HG02623 (cell line): ENCODE results near the gene LRRC57.
"Not testable (repeated sequence)": the region's sequence is repeated elsewhere in the genome, so short reads cannot be mapped to it uniquely, and the experiment has no call there.

Experiments used
- ATAC-seq: cut with Tn5 transposase; IDR thresholded peaks from one replicate; pipeline ENCODE4 v1.9.1; 2021; ENCODE audit warnings: moderate library complexity; ENCODE audit not compliant: unreplicated experiment

Gene LRRC57

DNA sequence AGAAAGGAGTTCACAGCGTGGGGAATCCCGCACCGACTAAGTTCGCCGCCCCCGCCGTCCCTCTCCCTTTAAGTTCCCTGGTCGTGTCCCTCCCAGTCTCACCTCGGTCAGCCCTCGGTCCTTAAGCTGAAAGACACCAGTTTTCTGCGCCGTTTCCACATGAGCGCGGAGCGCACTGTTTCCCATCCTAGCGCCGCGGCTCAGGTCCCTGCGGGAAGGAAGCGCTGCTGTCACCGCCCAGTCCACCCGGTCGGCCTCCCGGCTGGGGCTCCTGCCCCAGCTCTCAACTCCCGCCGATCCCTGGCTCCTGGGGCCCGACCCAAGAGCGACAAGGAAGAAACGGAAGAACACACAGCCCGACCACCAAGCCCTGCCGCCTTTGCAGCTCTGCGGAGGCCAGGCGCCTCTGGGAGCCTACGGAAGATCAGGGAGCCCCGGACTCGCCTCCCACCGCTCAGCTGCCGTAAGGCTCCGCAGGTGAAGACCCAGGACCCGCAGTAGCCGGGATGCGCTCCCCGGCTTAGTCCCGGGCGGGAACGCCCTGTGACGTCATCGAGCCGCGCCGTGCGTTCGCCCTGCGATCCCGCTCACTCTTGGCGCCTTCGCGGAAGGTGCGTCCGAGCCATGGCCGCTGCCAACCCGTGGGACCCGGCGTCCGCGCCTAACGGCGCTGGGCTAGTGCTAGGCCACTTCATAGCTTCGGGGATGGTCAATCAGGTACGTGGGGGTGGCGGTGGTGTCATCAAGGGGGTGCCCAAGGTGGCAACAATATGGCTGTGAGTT is at the start of gene LRRC57, which contains the start of gene HAUS2:
Gene LRRC57, minus strand, starts transcription at position 545 of the 783 bp plus-strand sequence. Its CDS starts 359 bp downstream, at position 186.
Gene HAUS2, plus strand, starts transcription at position 590 of the 783 bp plus-strand sequence. Its CDS starts 35 bp downstream, at position 625.
- ATAC-seq: peak; percentile 82

DNA sequence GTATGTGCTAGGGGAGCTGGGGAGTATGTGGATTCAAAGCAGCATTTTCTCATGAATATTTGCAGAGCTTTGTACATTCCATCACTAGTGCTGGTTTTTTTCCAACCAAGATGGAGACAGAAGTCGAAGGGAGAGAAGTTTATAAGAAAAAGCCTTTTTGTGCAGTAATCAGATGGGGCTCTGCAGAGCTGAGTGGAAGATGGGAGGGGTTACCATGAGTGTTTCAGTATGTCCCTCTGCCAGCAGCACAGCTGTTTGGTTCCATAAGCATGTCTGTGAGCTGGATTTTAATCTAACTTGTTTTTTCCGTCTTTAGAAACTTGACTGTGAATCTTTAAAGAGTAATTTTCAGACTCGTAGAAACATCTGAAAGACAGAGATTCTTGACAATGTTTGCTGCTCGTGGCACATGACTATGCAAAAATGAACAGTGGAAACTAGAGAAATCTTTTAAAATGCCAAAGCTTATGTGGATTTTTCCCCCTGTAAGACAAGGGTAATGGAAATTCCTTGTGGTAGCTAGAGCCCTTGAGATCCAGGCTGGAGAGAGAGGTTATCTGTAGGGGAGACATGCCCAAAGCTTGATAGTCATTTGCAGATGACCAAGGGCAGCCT is 47.1 kb upstream of the LRRC57 start:
- no peak for ATAC-seq

DNA sequence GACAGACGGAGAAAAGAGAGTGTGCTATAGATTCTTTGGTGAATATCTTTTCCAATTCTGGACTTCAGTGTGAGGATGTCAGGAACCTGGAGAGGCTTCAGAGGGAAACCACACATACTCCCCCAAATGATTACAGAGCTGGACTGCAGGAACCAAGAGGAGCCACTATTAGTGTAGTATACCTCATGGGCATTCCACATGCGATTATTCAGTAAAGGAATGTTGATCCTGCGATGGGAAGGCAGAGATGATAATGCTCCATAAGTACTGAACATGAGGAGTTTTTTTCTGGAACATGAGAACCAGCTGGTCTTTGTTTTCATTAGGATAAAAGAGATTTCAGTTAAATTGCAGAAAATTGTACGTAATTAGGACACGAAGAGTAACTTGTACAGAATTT is 45.5 kb upstream of the LRRC57 start:
- ATAC-seq: no peak

DNA sequence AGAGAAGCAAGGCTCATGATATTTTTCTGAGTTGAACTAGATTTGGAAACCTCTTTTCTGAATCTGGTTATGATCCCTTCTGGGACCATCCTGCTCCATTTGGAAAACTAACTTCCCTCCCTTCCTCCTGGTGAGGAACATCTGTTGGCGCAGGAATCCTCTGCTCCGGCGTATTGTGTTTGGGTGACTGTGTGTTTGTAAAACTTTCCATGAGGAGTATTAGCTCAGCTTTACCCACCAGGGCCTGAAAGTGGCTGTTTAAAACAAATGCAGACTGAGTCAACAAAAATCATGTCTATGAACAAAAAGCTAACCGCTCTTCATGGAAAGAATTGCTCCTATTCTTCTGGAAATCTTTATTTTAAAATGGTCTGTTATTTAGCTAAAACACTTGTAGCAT is 44.5 kb upstream of the LRRC57 start:
- ATAC-seq: no peak

DNA sequence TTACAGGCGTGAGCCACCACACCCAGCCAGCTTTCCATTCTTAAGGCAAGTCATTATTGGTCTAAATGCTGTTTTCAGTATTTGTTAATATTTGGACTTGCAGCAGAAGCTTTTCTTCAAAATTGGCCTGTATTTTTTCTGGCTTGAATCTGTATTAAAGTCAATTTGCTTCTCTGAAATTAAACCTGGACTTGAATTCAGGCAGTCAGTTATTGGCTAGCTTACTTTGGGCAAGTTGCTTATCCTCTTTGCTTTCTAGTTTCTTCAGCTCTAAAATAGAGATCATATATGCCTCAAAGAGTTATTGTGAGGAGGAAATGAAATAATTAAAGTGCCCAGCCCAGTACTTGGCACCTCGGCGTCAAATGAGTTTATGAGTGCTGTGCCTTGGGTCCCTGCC is 44.1 kb upstream of the LRRC57 start:
- ATAC-seq: no peak

DNA sequence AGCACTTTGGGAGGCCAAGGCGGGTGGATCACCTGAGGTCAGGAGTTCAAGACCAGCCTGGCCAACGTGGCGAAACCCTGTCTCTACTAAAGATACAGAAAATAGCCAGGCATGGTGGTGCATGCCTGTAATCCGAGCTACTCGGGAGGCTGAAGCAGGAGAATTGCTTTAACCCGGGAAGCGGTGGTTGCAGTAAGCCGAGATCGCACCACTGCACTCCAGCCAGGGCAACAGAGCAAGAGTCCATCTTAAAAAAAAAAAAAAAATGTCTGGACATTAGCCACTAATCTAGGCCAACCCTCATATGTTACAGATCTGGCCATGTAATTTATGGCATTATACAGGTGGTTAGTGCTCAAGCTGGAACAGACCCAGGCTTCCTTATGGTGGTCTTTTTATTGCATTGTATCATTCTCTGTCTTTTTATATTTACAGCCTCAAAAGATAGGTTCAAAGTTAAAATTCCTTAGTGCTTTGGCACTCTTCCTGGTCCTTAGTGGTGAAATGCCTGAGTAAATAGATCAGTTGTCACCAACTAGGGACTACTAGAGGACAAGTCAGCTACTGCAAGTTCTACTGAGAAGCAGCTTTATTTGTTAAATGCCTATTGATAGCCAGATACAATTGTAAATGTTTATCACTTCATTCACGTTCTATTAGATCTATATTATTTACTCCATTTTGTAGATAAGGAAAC is 42.8 kb upstream of the LRRC57 start:
- ATAC-seq: no peak

DNA sequence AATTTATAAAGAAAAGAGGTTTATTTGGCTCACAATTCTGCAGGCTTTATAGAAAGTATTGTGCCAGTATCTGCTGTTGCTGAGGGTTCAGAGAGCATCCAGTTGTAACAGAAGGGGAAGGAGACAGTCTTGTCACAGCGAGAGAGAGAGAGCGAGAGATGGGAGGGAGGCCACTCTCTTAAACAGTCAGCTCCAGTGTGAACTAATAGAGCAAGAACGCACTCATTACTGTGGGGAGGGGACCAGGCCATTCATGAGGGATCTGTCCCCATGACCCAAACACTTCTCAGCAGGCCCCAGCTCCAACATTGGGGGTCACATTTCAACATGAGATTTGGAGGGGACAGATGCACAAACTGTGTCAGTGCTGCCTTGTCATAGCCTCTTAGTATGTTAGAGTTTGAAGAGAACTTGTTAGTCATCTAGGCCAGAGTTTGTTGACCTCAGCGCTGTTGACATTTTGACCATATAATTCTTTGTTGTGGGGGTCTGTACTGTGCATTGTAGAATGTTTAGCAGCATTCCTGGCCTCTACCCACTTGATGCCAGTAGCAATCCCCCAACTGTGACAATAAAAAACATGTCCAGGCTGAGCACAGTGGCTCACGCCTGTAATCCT is 42.1 kb upstream of the LRRC57 start:
- no peak for ATAC-seq

DNA sequence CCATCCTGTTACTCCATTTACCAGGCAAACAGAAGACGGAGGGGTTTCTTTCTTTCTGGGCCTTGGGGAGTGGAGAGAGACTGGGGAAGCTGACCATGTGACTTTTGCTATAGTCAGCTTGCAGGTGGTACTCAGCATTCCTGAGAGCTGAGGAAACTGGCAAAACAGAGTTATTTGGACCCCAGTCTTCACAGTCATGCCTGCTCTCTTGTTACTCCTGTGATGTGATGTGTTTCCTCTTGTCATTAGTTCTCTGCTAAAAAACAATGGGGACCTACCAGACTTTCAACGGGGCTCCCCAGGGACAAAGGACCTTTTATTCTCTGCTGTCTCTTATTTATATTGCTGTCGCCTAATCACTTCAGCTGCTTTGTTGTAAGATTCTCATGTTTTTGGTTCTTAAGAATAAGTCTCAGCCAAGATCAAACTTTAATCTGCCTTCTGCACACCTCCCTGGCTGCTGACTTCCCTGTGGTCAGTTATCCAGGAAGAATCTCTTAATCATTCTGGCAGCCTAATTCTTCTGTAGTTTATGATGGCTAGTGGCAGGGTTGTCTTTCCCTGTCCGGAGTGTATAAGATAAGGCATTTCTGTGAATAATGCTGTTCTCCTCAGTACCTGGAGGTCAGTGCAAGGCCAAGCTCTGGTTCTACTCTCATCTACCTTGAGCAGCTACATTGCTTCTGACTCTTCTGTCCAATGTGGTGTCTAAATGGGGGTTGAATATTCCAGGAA is 35.6 kb upstream of the LRRC57 start:
- no peak for ATAC-seq

DNA sequence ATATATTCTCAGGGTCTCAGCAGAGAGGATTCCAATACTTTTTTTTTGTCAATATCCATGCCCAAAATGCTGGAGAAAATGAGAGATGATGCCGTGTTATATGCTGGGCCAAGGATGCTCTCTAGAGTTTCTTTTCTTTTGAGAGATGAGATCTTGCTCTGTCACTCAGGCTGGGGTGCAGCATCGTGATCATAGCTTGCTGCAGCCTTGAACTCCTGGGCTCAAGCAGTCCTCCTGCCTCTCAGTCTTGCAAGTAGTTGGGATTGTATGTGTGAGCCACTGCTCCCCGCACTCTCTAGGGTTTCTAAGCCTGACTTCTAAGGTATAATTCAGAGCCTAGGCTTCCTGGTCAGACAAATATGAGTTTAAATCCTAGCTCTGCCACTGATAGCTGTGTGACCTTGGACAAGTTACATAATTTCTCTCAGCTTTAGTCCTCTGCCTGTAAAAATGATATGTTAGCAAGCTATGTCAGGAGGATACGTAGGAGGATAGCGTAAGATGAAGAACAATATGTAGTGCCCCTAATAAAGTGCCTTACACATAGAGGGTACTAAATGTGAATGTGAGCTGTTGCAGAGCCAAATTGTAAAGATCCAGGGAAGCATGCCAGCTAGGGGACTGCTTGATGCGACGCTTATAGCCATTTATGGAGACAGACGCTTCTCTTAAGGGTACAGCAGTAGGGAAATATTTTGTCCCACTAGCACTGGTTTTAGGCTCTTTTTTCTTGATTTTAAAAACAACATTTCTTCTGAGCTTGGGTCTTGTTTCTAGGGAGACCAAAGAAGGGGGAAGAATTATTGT is 34.2 kb upstream of the LRRC57 start:
- ATAC-seq: no peak

DNA sequence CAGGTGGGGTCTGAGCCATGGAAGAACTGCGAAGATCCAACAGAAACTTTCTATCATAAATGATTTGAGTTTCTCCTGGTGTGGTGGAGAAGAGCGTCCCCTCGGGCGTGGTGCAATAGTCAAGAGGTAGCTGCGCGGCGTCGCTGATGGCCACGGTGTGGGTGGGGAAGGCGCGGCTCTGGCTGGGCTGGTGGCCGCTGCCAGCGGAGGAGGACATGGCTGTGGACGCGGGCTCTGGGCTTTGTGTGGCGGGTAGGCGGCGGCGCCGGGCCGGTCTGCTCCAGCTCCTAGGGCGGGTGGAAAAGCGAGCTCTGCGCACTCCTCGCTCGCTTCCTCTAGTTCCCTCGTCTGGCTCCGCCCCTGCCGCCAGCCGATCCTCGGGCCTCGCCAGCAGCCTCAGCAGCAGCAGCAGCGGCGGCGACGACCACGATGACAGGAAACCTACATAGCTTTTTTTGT is 32.7 kb upstream of the LRRC57 start:
- ATAC-seq: peak; percentile 77

DNA sequence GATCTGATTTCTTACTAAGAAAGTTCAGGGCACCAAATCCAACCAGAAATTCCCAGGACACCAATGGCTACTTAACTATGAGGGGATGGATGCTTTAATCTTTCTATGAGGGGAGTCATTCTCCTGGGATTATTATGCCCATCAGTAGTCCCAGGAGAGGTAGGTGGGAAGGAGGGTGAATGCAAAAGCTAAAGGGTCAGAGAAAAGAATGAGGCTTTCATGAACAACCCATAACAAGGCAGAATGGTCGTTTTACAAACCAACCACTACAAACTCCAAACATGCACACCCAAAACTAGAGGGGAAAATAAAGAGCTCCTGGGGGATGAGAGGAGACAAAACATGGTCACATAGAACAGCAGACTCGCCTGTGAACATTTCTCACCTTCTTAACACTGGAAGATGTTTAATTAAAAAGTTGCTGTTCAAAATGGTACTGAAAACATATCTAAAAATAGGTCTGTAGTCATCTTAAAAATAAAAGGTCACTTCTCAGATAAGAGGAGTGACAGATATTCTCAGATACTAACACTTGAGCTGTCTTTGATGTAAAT is 30.5 kb upstream of the LRRC57 start:
- no peak for ATAC-seq

DNA sequence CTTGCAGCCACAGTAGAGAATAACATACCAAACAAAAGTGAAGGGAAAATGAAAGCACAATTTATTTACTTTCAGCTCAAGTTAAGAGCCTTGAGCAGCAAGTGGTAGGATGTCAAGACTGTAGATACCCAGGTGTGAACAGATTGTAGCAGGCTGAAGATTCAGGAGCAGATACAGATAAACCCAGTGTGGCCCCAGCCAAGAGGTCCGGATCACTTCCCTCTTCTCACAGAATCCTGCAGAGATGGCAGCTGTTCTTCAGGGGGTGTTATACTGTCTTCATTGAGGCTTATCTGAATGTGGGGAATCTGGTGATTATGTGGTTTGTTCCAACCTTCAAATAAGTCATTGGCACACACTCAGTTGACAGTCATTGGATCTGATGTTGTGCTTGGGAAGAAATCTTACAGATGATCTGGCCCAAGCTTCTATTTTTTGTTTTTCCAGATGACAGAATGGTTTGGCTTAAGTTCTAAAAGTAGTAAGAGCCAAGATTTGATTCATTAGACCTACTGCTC is 29.0 kb upstream of the LRRC57 start:
- no peak for ATAC-seq

DNA sequence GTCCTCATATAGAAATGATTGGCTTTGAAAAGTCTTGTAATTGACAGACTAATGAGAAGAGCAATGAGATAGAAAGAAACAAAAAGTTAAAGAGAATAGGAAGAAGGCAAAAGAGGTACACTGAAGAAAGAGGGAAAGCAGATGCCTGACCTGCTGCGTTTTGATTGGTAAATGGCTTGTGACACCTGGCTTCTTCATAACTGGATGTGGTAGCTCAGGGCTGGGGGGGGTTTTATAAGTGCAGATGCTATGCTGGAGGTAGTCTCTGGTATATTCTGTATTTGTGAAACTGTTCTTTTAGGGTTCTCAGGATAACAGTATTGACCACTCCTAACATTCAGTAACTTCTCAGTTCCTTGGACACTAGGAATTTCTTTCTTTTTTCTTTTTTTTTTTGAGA is 28.2 kb upstream of the LRRC57 start:
- no peak for ATAC-seq

DNA sequence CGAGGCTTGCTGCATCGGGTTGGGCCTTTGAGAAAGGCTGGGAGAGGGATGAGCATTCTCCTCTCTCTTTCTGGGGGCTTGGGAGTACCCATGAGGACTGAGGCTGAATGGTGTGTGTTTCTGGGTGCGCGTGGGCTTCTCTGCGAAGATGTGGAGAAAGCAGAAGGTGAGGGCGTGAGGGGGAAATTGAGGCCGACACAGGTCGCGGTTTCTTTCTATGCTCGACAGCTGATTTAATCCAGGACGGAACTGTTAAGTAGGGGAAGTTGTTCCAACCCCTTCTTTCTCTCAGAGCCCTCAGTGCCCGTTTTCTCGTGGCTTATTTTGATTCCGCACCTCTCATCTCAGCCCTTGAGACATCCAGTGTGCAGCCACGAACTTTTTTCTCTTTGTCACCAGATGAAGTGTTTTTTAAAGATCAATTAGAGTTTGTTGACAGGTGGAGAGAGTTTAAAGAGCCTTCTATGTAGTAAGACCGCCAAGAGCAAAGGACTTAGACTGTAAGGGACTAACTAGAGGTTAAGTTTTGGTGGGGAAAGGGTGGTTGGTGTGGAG is 27.5 kb upstream of the LRRC57 start:
- ATAC-seq: no peak

DNA sequence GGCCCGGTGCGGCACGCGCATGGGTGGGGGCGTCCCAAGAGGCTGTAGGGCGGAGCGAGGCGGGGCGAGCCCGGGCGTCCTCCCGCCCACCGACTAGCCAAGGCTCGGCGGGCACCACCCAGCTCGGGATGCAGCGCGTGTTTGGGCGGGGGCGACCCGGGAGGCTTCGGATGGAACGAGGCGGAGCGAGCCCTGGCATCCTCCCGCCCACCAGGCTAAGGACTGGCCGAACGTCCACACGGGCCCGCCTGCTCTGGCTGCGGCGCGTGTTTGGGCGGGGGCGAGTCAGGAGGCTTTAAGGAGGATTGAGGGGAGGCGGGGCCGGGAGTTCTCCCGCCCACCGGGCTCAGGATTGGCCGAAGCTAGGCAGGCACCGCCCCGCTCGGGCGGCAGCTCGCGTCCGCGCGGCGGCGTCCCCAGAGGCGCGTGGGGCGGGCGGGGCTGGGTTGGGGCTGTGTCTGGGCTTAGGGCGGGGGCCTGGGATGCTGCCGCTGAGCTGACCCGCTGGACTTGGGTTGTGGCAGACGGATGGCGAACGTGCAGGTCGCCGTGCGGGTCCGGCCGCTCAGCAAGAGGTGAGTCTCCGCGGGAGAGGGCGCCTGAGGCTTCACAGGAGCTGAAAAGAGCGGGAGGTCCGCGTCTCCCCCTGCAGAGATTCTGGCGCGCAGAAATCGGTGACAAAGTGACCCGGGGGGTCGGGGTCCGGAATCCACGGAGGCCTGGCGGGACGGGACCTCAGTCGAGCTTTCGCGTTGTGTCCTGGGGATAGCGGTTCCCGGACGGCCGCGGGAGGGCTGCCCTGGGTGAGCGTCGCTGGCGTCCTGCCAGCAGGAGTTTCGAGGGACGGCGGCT is 26.8 kb upstream of the LRRC57 start, which contains the start of gene STARD9:
Gene STARD9, plus strand, starts transcription at position 419 of the 852 bp plus-strand sequence. Its CDS starts 110 bp downstream, at position 529.
- peak; percentile 81 for ATAC-seq

DNA sequence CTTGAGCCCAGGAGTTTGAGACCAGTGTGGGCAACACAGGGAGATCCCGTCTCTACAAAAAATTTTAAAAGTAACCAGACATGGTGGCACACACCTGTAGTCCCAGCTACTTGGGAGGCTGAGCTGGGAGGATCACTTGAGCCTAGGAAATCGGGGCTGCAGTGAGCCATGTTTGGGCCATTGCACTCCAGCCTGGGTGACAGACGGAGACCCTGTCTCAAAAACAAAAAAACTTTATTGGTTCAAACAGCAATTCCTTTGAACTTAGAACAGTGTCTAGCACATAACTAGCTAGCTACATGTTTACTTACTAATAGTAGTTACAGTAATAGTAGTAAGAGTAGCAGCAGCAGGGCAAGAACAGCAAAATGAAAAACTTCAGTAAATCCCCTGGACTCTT is 10.1 kb upstream of the LRRC57 start:
- no peak for ATAC-seq

DNA sequence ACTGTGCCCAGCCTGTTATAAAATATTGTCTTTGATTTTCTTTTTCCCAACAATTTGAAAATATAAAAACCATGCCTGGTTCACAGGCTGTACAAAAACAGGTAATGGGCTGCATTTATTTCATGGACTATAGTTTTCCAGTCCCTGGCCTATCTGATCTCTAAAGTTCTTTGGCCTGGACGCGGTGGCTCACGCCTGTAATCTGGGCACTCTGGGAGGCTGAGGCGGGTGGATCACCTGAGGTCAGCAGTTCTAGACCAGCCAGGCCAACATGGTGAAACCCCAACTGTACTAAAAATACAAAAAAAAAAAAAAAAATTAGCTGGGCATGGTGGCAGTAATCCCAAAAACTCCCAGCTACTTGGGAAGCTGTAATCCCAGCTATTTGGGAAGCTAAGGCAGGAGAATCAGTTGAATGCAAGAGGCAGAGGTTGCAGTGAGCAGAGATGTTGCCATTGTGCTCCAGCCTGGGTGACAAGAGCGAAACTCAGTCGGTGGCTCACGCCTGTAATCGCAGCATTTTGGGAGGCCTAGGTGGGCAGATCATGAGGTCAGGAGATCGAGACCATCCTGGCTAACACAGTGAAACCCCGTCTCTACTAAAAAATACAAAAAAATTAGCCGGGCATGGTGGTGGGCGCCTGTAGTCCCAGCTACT is 8.1 kb upstream of the LRRC57 start:
- ATAC-seq: not testable (repeated sequence)
